H9 (cell line): ENCODE results near the gene C1orf198. TPM values are rescaled to one million over a fixed set of nuclear protein-coding genes. Genes with fewer than 3 reads are reported as not detected.
A peak's percentile ranks its signal among the peaks of the same experiment; 100 is the strongest.

Experiments used
- DNase-seq: peaks from one replicate; pipeline ENCODE4 v3.0.0-alpha.2; 2017
- H2AFZ ChIP-seq: one replicate; pipeline ENCODE4 v1.6.1; 2013; ENCODE audit warnings: mild to moderate bottlenecking, low read length, control low read depth, moderate library complexity
- H2AK5ac ChIP-seq: 2 replicates; pipeline ENCODE4 v1.6.1; 2013; ENCODE audit warnings: low read length, control low read depth, mixed read lengths; ENCODE audit not compliant: insufficient read length
- H2BK120ac ChIP-seq: one replicate; pipeline ENCODE4 v1.6.1; 2013; ENCODE audit warnings: low read depth, mild to moderate bottlenecking, low read length, control low read depth, inconsistent platforms; ENCODE audit not compliant: poor library complexity, severe bottlenecking
- H2BK12ac ChIP-seq: 2 replicates; pipeline ENCODE4 v1.6.1; 2013; ENCODE audit warnings: low read length, control low read depth, mixed read lengths, low read depth; ENCODE audit not compliant: insufficient read length
- H2BK15ac ChIP-seq: 2 replicates; pipeline ENCODE4 v1.6.1; 2013; ENCODE audit warnings: low read depth, low read length, control low read depth
- H2BK20ac ChIP-seq: one replicate; pipeline ENCODE4 v1.6.1; 2013; ENCODE audit warnings: low read depth, mild to moderate bottlenecking, low read length, control low read depth, inconsistent platforms; ENCODE audit not compliant: poor library complexity, severe bottlenecking
- H2BK5ac ChIP-seq: 2 replicates; pipeline ENCODE4 v1.6.1; 2013; ENCODE audit warnings: low read length, control low read depth, mixed read lengths; ENCODE audit not compliant: insufficient read length
- H3K14ac ChIP-seq: 2 replicates; pipeline ENCODE4 v1.6.1; 2013; ENCODE audit warnings: low read length, control low read depth; ENCODE audit not compliant: insufficient read depth
- H3K18ac ChIP-seq: 2 replicates; pipeline ENCODE4 v1.6.1; 2013; ENCODE audit warnings: low read depth, mild to moderate bottlenecking, mixed read lengths, low read length, control low read depth; ENCODE audit not compliant: insufficient read length
- H3K23ac ChIP-seq: 2 replicates; pipeline ENCODE4 v1.6.1; 2013; ENCODE audit warnings: low read length, control low read depth, mixed read lengths, low read depth; ENCODE audit not compliant: insufficient read length
- H3K23me2 ChIP-seq: 2 replicates; pipeline ENCODE4 v1.6.1; 2013; ENCODE audit warnings: low read depth, mild to moderate bottlenecking, mixed read lengths, low read length, control low read depth; ENCODE audit not compliant: insufficient read length, poor library complexity, severe bottlenecking
- H3K27ac ChIP-seq: 2 replicates; pipeline ENCODE4 v1.5.1; 2013; ENCODE audit warnings: low read length, control low read depth, mixed read lengths, low read depth; ENCODE audit not compliant: insufficient read length
- H3K27me3 ChIP-seq: 2 replicates; pipeline ENCODE4 v1.6.1; 2013; ENCODE audit warnings: low read length, control low read depth, inconsistent platforms; ENCODE audit not compliant: insufficient read depth
- H3K4ac ChIP-seq: 2 replicates; pipeline ENCODE4 v1.6.1; 2013; ENCODE audit warnings: low read depth, mild to moderate bottlenecking, control low read depth, inconsistent platforms, low read length, moderate library complexity
- H3K4me1 ChIP-seq: 2 replicates; pipeline ENCODE4 v1.6.1; 2013; ENCODE audit warnings: low read length, control low read depth, inconsistent platforms; ENCODE audit not compliant: insufficient read depth
- H3K4me2 ChIP-seq: 2 replicates; pipeline ENCODE4 v1.6.1; 2013; ENCODE audit warnings: low read length, control low read depth, mixed read lengths; ENCODE audit not compliant: insufficient read length, insufficient read depth
- H3K56ac ChIP-seq: 2 replicates; pipeline ENCODE4 v1.6.1; 2013; ENCODE audit warnings: low read depth, mild to moderate bottlenecking, mixed read lengths, low read length, control low read depth; ENCODE audit not compliant: insufficient read length
- H3K79me1 ChIP-seq: 2 replicates; pipeline ENCODE4 v1.6.1; 2013; ENCODE audit warnings: low read depth, mild to moderate bottlenecking, moderate library complexity, low read length, control low read depth, inconsistent platforms; ENCODE audit not compliant: insufficient read depth, poor library complexity, severe bottlenecking
- H3K79me2 ChIP-seq: 2 replicates; pipeline ENCODE4 v1.6.1; 2013; ENCODE audit warnings: low read length, control low read depth, inconsistent platforms; ENCODE audit not compliant: insufficient read depth
- H3K9ac ChIP-seq: 2 replicates; pipeline ENCODE4 v1.6.1; 2013; ENCODE audit warnings: low read length, control low read depth, mixed read lengths; ENCODE audit not compliant: insufficient read length; ENCODE audit errors: extremely low read depth
- H3K9me3 ChIP-seq: one replicate; pipeline ENCODE4 v1.6.1; 2013; ENCODE audit warnings: low read depth, low read length, inconsistent platforms; ENCODE audit not compliant: control insufficient read depth
- H3T11ph ChIP-seq: one replicate; pipeline ENCODE4 v1.6.1; 2013; ENCODE audit warnings: mild to moderate bottlenecking, low read length, control low read depth, inconsistent platforms
- H4K20me1 ChIP-seq: one replicate; pipeline ENCODE4 v1.6.1; 2013; ENCODE audit not compliant: control insufficient read depth, insufficient read length, insufficient read depth
- H4K5ac ChIP-seq: 2 replicates; pipeline ENCODE4 v1.6.1; 2013; ENCODE audit warnings: low read depth, mild to moderate bottlenecking, mixed read lengths, low read length, control low read depth; ENCODE audit not compliant: insufficient read length
- H4K8ac ChIP-seq: replicated peaks from 2 replicates; pipeline ENCODE4 v1.6.1; 2013; ENCODE audit warnings: low read length, control low read depth, mixed read lengths, low read depth; ENCODE audit not compliant: insufficient read length
- H4K91ac ChIP-seq: 2 replicates; pipeline ENCODE4 v1.6.1; 2013; ENCODE audit warnings: low read depth, mild to moderate bottlenecking, moderate library complexity, mixed read lengths, low read length, control low read depth; ENCODE audit not compliant: insufficient read length
- H3K27ac Mint-ChIP-seq, 3 experiments: 2 replicates in 2 of 3; 3 replicates in 1 of 3; pipeline ENCODE4 v1.8.0; 2020 to 2021; ENCODE audit warnings: mixed read lengths in 3 of 3, mild to moderate bottlenecking in 1 of 3, moderate library complexity in 1 of 3
- H3K27me3 Mint-ChIP-seq: 2 replicates; pipeline ENCODE4 v1.8.0; 2021; ENCODE audit warnings: low read depth, mild to moderate bottlenecking, moderate library complexity, mixed read lengths
- H3K36me3 Mint-ChIP-seq, 3 experiments: 2 replicates in 2 of 3; 3 replicates in 1 of 3; pipeline ENCODE4 v1.8.0; 2020 to 2021; ENCODE audit warnings: low read depth in 3 of 3, mixed read lengths in 3 of 3; ENCODE audit not compliant: insufficient read depth in 1 of 3
- H3K4me1 Mint-ChIP-seq, 2 experiments: 2 replicates each; pipeline ENCODE4 v1.8.0; 2020; ENCODE audit warnings: mixed read lengths in 2 of 2
- H3K4me3 Mint-ChIP-seq, 2 experiments: 2 replicates in 1 of 2; 3 replicates in 1 of 2; pipeline ENCODE4 v1.8.0; 2020 to 2021; ENCODE audit warnings: mild to moderate bottlenecking in 2 of 2, mixed read lengths in 2 of 2, moderate library complexity in 1 of 2
- H3K9me3 Mint-ChIP-seq, 2 experiments: 2 replicates in 1 of 2; 3 replicates in 1 of 2; pipeline ENCODE4 v1.8.0; 2020; ENCODE audit warnings: mild to moderate bottlenecking in 2 of 2, mixed read lengths in 2 of 2, moderate library complexity in 1 of 2
- WGBS: extraction: QIAGEN DNeasy Blood & Tissue Kit; methylation state at CpG from one replicate; pipeline ENCODE4 v1.1.7; 2013; ENCODE audit warnings: missing lambda C conversion rate, low lambda C conversion rate, mixed read lengths; ENCODE audit not compliant: insufficient read length; ENCODE audit errors: extremely low coverage; 5-methylcytosine and 5-hydroxymethylcytosine counted together
- total RNA-seq: library from RNA; stranded (reverse); gene quantifications from 2 replicates; pipeline ENCODE4 v1.2.1, GENCODE V29; 2021
- TF ChIP-seq, protein P1 (sequence below): fragments of 200-600 bp; sonication (generic); conservative IDR thresholded peaks from 3 replicates; pipeline ENCODE4 v1.8.0; 2021; ENCODE audit warnings: antibody characterized with exemption, mild to moderate bottlenecking

The C1orf198 gene
- total RNA-seq, 1 experiment from 2014 or later: 28.9 TPM

- H4K20me1 ChIP-seq: no peaks in the 10 kb centered on the region
- no CpG with 5 or more reads among the region's 7 CpGs for WGBS
- Mint-ChIP-seq H3K27me3 (peaks cover 55% of the 10 kb centered on the region), H3K36me3 (no peaks in the 10 kb centered on the region), H3K4me3 (no peak overlapping the region), H3K4me1 (no peaks in the 10 kb centered on the region), H3K9me3 (no peaks in the 10 kb centered on the region; a peak in 1 of 5 replicates), H3K27ac (peak overlapping the region in 1 of 3 experiments; percentile 49; a peak in 1 of 7 replicates)
- no peaks in the 10 kb centered on the region for H3K79me1 ChIP-seq
- DNase-seq: no peak
- H3K27me3 ChIP-seq: no peaks in the 10 kb centered on the region
- TF ChIP-seq, protein P1, sequence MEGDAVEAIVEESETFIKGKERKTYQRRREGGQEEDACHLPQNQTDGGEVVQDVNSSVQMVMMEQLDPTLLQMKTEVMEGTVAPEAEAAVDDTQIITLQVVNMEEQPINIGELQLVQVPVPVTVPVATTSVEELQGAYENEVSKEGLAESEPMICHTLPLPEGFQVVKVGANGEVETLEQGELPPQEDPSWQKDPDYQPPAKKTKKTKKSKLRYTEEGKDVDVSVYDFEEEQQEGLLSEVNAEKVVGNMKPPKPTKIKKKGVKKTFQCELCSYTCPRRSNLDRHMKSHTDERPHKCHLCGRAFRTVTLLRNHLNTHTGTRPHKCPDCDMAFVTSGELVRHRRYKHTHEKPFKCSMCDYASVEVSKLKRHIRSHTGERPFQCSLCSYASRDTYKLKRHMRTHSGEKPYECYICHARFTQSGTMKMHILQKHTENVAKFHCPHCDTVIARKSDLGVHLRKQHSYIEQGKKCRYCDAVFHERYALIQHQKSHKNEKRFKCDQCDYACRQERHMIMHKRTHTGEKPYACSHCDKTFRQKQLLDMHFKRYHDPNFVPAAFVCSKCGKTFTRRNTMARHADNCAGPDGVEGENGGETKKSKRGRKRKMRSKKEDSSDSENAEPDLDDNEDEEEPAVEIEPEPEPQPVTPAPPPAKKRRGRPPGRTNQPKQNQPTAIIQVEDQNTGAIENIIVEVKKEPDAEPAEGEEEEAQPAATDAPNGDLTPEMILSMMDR: no peak
- no peak overlapping the region for H4K8ac ChIP-seq
- H3K4me2 ChIP-seq: no peak overlapping the region
- no peak overlapping the region for H3K27ac ChIP-seq
- no peak overlapping the region for H2BK20ac ChIP-seq
- no peak overlapping the region for H3K4ac ChIP-seq
- H3K9ac ChIP-seq: no peak overlapping the region
- no peaks in the 10 kb centered on the region for H3K23me2 ChIP-seq
- no peak overlapping the region for H2BK15ac ChIP-seq
- H3K23ac ChIP-seq: no peak overlapping the region
- no peaks in the 10 kb centered on the region for H3K9me3 ChIP-seq
- no peak overlapping the region for H2BK5ac ChIP-seq
- no peak overlapping the region for H2BK120ac ChIP-seq
- no peak overlapping the region for H4K91ac ChIP-seq
- H2AFZ ChIP-seq: no peak overlapping the region
- no peaks in the 10 kb centered on the region for H3K79me2 ChIP-seq
- no peaks in the 10 kb centered on the region for H3K4me1 ChIP-seq
- no peak overlapping the region for H2AK5ac ChIP-seq
- H3K18ac ChIP-seq: no peak overlapping the region
- no peak overlapping the region for H3K56ac ChIP-seq
- no peak overlapping the region for H4K5ac ChIP-seq
- no peak overlapping the region; the same call in 1 of the 2 replicates for H3K14ac ChIP-seq
- H3T11ph ChIP-seq: no peak overlapping the region
- no peak overlapping the region for H2BK12ac ChIP-seq
Observed at GRCh38 chr1:230827081-230827681, 41.1 kb downstream of the C1orf198 start.
